Uterus (tissue), 2 donors: ENCODE results near the gene MAP2K2.

Experiments used
- POLR2A ChIP-seq, 2 donors: fragments of 450-650 bp; IDR thresholded peaks; one replicate each; pipeline ENCODE4 v1.6.1; 2016; ENCODE audit warnings: antibody characterized with exemption in 2 of 2, mild to moderate bottlenecking in 1 of 2, moderate library complexity in 1 of 2
- TF ChIP-seq, protein P1 (sequence below), 4 experiments: fragments of 200-600 bp in 2 of 4; fragments of 450-650 bp in 2 of 4; sonication (generic) in 2 of 4; IDR thresholded peaks; one replicate each; pipeline ENCODE4 v1.5.1; 2016 to 2019; ENCODE audit warnings: antibody characterized with exemption in 4 of 4, mild to moderate bottlenecking in 2 of 4, moderate library complexity in 1 of 4

DNA sequence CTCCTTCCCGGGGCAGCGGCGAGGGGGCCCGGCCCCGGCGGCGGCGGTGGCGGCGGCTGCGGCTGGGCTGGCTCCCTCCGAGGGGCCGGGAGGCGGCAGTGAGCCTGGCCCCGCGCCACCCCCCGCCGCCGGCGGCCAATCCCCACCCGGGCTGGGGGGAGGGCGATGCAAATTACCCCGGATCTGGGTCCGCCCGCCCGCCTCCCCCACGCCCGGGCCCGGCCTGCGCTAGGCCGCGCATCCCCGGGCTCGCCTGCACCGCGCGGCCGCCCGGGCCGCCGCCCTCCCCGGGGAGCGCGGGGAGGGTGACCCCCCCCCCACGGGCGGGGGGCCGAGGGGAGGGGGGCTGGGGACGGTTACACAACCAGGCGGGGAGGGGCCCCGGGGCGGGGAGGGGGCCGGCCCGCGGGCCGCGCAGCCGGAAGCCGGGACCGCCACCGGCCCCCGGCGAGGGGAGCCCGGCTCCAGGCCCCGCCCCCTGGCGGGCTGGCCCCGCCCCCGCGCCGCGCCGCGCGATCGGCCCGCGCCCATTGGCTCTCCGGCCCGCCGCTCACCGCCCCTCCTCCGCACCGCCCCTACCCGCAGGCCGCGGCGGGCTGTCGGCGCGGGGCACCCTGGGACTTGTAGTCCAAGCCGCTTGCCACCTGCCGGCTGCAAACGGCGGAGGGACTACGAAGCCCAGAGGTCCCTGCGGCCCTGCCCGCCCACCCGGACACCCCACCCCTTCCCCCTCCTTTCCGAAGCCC lies 58.3 kb downstream of the MAP2K2 start:
- TF ChIP-seq, protein P1, sequence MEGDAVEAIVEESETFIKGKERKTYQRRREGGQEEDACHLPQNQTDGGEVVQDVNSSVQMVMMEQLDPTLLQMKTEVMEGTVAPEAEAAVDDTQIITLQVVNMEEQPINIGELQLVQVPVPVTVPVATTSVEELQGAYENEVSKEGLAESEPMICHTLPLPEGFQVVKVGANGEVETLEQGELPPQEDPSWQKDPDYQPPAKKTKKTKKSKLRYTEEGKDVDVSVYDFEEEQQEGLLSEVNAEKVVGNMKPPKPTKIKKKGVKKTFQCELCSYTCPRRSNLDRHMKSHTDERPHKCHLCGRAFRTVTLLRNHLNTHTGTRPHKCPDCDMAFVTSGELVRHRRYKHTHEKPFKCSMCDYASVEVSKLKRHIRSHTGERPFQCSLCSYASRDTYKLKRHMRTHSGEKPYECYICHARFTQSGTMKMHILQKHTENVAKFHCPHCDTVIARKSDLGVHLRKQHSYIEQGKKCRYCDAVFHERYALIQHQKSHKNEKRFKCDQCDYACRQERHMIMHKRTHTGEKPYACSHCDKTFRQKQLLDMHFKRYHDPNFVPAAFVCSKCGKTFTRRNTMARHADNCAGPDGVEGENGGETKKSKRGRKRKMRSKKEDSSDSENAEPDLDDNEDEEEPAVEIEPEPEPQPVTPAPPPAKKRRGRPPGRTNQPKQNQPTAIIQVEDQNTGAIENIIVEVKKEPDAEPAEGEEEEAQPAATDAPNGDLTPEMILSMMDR (IDR thresholded peaks at IDR 0.05): peak in 1 of 4 experiments; percentile 18
- peak in 1 of 2 donors; percentile 36 for TF ChIP-seq POLR2A (IDR thresholded peaks at IDR 0.05)
